K562 (cell line): ENCODE results near the gene ZBTB38. TPM values are rescaled to one million over a fixed set of nuclear protein-coding genes. Genes with fewer than 3 reads are reported as not detected.

ENCODE experiments used
- BHLHE40 ChIP-seq: IDR thresholded peaks from 2 replicates; pipeline ENCODE4 v1.6.1; 2011; ENCODE audit warnings: low read length, improper control_type of control experiment
- BMI1 ChIP-seq: fragments of 150-350 bp; IDR thresholded peaks from 2 replicates; pipeline ENCODE4 v1.6.1; 2014; ENCODE audit warnings: low read length
- CREB5 ChIP-seq: fragments of 250-450 bp; sonication (Bioruptor Pico); IDR thresholded peaks from 2 replicates; pipeline ENCODE4 v1.5.0; 2020; ENCODE audit warnings: mild to moderate bottlenecking
- EHMT2 ChIP-seq: fragments of 450-650 bp; IDR thresholded peaks from 2 replicates; pipeline ENCODE4 v1.6.1; 2018; ENCODE audit warnings: antibody characterized with exemption
- ELF2 ChIP-seq: fragments of 250-450 bp; sonication (Bioruptor Pico); IDR thresholded peaks from 2 replicates; pipeline ENCODE4 v1.5.0; 2021; ENCODE audit warnings: mild to moderate bottlenecking
- NCOR1 ChIP-seq: fragments of 450-650 bp; IDR thresholded peaks from 2 replicates; pipeline ENCODE4 v1.6.1; 2016; ENCODE audit warnings: mild to moderate bottlenecking, moderate library complexity
- PCBP1 ChIP-seq: fragments of 200-400 bp; formaldehyde crosslinking; IDR thresholded peaks from 2 replicates; pipeline ENCODE4 v1.6.1; 2018; ENCODE audit warnings: mild to moderate bottlenecking, low read depth, low read length; ENCODE audit not compliant: poor library complexity, severe bottlenecking
- POLR2AphosphoS5 ChIP-seq: IDR thresholded peaks from 2 replicates; pipeline ENCODE4 v1.6.1; 2011; ENCODE audit warnings: mild to moderate bottlenecking, low read depth, low read length, moderate library complexity; ENCODE audit not compliant: control insufficient read depth, insufficient read depth
- SAFB ChIP-seq: fragments of 200-400 bp; formaldehyde crosslinking; IDR thresholded peaks from 2 replicates; pipeline ENCODE4 v1.6.1; 2017; ENCODE audit warnings: low read depth, low read length, borderline replicate concordance
- TBP ChIP-seq: optimal IDR thresholded peaks from 2 replicates; pipeline ENCODE3; 2011; ENCODE audit warnings: low read depth, low read length, improper control_type of control experiment
- TCF3 ChIP-seq: sonication (generic); formaldehyde crosslinking; IDR thresholded peaks from 2 replicates; pipeline ENCODE4 v1.4.0; 2020; ENCODE audit warnings: mild to moderate bottlenecking, missing genetic modification reagents
- ZNF124 ChIP-seq: sonication (generic); formaldehyde crosslinking; IDR thresholded peaks from 2 replicates; pipeline ENCODE4 v1.8.1; 2022; ENCODE audit warnings: missing genetic modification reagents
- ZNF311 ChIP-seq: fragments of 250-450 bp; sonication (Bioruptor Pico); IDR thresholded peaks from 2 replicates; pipeline ENCODE4 v1.4.0; 2020; ENCODE audit warnings: mild to moderate bottlenecking, moderate library complexity
- polyA plus RNA-seq, 8 experiments: library from polyadenylated mRNA; depleted of rRNA in 4 of 8; stranded (reverse) in 5 of 8; unstranded in 3 of 8; fragments of >200 nt; fragmentation: Nextera tagmentation in 2 of 8; fragmentation: Illumina TruSeq in 1 of 8; extraction: Ambion mirVana in 2 of 8; extraction: Trizol in 1 of 8; gene quantifications; 2 replicates each; pipeline versions ENCODE4 v1.2.1 to v1.2.3, GENCODE V29; 2011 to 2014; ENCODE audit warnings: inconsistent platforms in 1 of 8, missing spikeins in 1 of 8
- total RNA-seq, 7 experiments: library from RNA; depleted of rRNA in 6 of 7; stranded (reverse); fragments of >200 nt in 6 of 7; fragmentation: Illumina TruSeq in 2 of 7; extraction: Trizol in 2 of 7; gene quantifications; 2 replicates each; pipeline versions ENCODE4 v1.2.1 to v1.2.3, GENCODE V29; 2011 to 2021; ENCODE audit warnings: low replicate concordance in 1 of 7
- TF ChIP-seq, protein P1 (sequence below), 2 experiments: IDR thresholded peaks in 1 of 2; conservative IDR thresholded peaks in 1 of 2; 2 replicates each; pipeline ENCODE4 v1.6.1; 2016; ENCODE audit warnings: low read depth in 2 of 2, mild to moderate bottlenecking in 1 of 2, missing compliant biosample characterization in 1 of 2, missing genetic modification characterization in 1 of 2, moderate library complexity in 1 of 2
- TF ChIP-seq, protein P2 (sequence below): sonication (generic); formaldehyde crosslinking; IDR thresholded peaks from 2 replicates; pipeline ENCODE4 v1.8.1; 2023; ENCODE audit warnings: missing genetic modification reagents, mild to moderate bottlenecking, borderline replicate concordance
- TF ChIP-seq, protein P3 (sequence below): fragments of 250-450 bp; sonication (Bioruptor Pico); IDR thresholded peaks from 2 replicates; pipeline ENCODE4 v1.8.0; 2021; ENCODE audit warnings: moderate library complexity, mild to moderate bottlenecking, inconsistent platforms

The ZBTB38 gene
- total and polyA plus RNA-seq, 9 of the 15 experiments (the other 6 are each of a cell fraction or from before 2014, with no cell fraction given) = 12.1 to 39.4 (median 22.9) TPM

DNA sequence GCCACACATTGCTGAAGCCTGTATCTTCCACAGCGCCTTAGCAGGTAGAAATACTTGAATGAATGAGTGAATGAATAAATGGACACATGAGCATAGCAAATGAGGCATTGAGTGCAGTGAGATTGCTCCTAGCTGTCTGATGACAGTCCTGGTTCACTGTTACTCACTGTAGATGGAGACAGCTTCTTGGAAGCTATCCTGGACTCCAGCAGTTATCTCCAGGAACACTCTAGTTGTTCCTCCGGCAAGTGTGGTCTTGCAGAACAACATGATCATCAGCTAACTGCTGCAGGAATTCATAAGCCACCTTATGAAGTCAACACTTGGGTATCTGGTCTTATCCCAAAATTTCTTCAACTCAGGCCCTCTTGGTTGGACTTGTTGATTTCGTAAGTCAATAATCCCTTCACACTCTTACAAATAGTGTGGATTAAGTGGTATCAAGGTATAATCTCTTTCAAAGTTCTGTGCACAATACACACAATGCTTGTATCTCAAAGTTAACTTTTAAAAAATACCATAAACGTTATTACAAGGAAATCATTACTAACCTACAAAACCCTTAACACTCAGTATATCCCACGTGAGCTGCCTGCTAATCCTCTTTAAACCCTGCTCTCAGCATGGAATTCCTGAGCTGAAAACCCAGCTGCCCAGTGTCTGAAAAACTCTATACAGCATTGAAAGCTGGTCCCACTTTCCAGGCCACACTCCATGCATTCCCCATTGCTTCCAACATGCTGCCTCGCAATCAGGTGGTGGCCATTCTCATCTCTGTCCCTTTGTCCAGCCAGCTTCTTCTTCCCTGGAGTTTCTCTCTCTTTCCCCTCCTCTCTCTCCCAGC, 14.4 kb upstream of the ZBTB38 start (continued):
- TF ChIP-seq BHLHE40 (no peak), TCF3 (CRISPR knock-in tag) (peak; percentile 68), ZNF311 (CRISPR knock-in tag) (no peak), PCBP1 (no peak), POLR2AphosphoS5 (no peak), SAFB (no peak), ELF2 (CRISPR knock-in tag) (no peak), BMI1 (no peak), TBP (no peak), EHMT2 (0 out of 2 replicates have a peak, but pooled peaks have one; percentile 50), ZNF124 (CRISPR knock-in tag) (no peak), NCOR1 (no peak), CREB5 (CRISPR knock-in tag) (no peak)
- TF ChIP-seq, protein P1, sequence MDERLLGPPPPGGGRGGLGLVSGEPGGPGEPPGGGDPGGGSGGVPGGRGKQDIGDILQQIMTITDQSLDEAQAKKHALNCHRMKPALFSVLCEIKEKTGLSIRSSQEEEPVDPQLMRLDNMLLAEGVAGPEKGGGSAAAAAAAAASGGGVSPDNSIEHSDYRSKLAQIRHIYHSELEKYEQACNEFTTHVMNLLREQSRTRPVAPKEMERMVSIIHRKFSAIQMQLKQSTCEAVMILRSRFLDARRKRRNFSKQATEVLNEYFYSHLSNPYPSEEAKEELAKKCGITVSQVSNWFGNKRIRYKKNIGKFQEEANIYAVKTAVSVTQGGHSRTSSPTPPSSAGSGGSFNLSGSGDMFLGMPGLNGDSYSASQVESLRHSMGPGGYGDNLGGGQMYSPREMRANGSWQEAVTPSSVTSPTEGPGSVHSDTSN (CRISPR knock-in tag; IDR thresholded peaks at IDR 0.05; ENCODE audit: low read depth) = no peak
- TF ChIP-seq, protein P1 (tag; conservative IDR thresholded peaks at IDR 0.05; ENCODE audit: low read depth) = 0 out of 2 replicates have a peak, but pooled peaks have one; percentile 21
- TF ChIP-seq, protein P2, sequence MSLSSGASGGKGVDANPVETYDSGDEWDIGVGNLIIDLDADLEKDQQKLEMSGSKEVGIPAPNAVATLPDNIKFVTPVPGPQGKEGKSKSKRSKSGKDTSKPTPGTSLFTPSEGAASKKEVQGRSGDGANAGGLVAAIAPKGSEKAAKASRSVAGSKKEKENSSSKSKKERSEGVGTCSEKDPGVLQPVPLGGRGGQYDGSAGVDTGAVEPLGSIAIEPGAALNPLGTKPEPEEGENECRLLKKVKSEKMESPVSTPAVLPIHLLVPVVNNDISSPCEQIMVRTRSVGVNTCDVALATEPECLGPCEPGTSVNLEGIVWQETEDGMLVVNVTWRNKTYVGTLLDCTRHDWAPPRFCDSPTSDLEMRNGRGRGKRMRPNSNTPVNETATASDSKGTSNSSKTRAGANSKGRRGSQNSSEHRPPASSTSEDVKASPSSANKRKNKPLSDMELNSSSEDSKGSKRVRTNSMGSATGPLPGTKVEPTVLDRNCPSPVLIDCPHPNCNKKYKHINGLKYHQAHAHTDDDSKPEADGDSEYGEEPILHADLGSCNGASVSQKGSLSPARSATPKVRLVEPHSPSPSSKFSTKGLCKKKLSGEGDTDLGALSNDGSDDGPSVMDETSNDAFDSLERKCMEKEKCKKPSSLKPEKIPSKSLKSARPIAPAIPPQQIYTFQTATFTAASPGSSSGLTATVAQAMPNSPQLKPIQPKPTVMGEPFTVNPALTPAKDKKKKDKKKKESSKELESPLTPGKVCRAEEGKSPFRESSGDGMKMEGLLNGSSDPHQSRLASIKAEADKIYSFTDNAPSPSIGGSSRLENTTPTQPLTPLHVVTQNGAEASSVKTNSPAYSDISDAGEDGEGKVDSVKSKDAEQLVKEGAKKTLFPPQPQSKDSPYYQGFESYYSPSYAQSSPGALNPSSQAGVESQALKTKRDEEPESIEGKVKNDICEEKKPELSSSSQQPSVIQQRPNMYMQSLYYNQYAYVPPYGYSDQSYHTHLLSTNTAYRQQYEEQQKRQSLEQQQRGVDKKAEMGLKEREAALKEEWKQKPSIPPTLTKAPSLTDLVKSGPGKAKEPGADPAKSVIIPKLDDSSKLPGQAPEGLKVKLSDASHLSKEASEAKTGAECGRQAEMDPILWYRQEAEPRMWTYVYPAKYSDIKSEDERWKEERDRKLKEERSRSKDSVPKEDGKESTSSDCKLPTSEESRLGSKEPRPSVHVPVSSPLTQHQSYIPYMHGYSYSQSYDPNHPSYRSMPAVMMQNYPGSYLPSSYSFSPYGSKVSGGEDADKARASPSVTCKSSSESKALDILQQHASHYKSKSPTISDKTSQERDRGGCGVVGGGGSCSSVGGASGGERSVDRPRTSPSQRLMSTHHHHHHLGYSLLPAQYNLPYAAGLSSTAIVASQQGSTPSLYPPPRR (CRISPR knock-in tag) = no peak
- TF ChIP-seq, protein P3, sequence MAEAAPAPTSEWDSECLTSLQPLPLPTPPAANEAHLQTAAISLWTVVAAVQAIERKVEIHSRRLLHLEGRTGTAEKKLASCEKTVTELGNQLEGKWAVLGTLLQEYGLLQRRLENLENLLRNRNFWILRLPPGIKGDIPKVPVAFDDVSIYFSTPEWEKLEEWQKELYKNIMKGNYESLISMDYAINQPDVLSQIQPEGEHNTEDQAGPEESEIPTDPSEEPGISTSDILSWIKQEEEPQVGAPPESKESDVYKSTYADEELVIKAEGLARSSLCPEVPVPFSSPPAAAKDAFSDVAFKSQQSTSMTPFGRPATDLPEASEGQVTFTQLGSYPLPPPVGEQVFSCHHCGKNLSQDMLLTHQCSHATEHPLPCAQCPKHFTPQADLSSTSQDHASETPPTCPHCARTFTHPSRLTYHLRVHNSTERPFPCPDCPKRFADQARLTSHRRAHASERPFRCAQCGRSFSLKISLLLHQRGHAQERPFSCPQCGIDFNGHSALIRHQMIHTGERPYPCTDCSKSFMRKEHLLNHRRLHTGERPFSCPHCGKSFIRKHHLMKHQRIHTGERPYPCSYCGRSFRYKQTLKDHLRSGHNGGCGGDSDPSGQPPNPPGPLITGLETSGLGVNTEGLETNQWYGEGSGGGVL = no peak
